WERI-Rb-1 (cell line): Measurements from ENCODE around the gene MOGAT1.
"Not testable (repeated sequence)": the region's sequence is repeated elsewhere in the genome, so short reads cannot be mapped to it uniquely, and the experiment has no call there.

Source experiments
- DNase-seq: peaks from one replicate; pipeline ENCODE4 v3.0.0-alpha.2; 2020
- H3K27ac ChIP-seq: fragments of 250-450 bp; sonication (Bioruptor Pico); 2 replicates; pipeline ENCODE4 v1.5.1; 2020; ENCODE audit warnings: mild to moderate bottlenecking, moderate library complexity
- H3K27me3 ChIP-seq: fragments of 250-450 bp; sonication (Bioruptor Pico); 2 replicates; pipeline ENCODE4 v1.5.1; 2021; ENCODE audit warnings: mild to moderate bottlenecking, low read depth, moderate library complexity; ENCODE audit not compliant: insufficient read depth, severe bottlenecking
- H3K36me3 ChIP-seq: fragments of 250-450 bp; sonication (Bioruptor Pico); 2 replicates; pipeline ENCODE4 v1.5.1; 2020; ENCODE audit warnings: mild to moderate bottlenecking, moderate library complexity
- H3K4me3 ChIP-seq: 2 replicates; pipeline ENCODE4 v1.5.1; 2011; ENCODE audit warnings: low read depth, mild to moderate bottlenecking, control low read depth, low read length
- H3K9me3 ChIP-seq: fragments of 250-450 bp; sonication (Bioruptor Pico); 2 replicates; pipeline ENCODE4 v1.5.1; 2021; ENCODE audit warnings: mild to moderate bottlenecking, moderate library complexity; ENCODE audit not compliant: severe bottlenecking
- TF ChIP-seq, protein P1 (sequence below): IDR thresholded peaks from 2 replicates; pipeline ENCODE4 v1.5.1; 2011; ENCODE audit warnings: low read depth, mild to moderate bottlenecking, control low read depth, inconsistent platforms, low read length

MOGAT1 gene

DNA sequence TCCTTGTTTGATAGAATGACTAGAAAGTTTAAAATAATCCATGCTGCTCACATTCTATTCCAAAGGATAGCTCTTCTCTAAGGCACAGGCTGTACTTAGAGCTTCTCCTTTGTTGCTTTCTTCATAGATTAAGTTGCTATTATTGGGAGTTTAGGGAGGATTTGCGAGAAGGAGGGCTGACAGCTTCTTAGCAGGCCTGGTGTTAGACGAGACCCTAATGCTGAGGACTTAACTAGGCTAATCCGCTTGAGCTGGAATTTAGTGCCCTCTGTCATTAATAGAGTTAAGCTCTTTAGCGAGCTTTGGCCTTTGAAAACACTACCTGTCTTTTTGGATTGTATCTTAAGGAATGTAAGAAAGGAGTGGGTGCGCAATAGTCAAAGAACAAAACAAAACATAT lies 81.3 kb downstream of the MOGAT1 start:
- peak; percentile 78 for DNase-seq
- no peaks in the 10 kb centered on the region for H3K36me3 ChIP-seq
- H3K4me3 ChIP-seq, result no peak overlapping the region
- peaks cover 43% of the 10 kb centered on the region for H3K27me3 ChIP-seq
- no peak overlapping the region for H3K27ac ChIP-seq
- no peaks in the 10 kb centered on the region for H3K9me3 ChIP-seq
- TF ChIP-seq, protein P1, sequence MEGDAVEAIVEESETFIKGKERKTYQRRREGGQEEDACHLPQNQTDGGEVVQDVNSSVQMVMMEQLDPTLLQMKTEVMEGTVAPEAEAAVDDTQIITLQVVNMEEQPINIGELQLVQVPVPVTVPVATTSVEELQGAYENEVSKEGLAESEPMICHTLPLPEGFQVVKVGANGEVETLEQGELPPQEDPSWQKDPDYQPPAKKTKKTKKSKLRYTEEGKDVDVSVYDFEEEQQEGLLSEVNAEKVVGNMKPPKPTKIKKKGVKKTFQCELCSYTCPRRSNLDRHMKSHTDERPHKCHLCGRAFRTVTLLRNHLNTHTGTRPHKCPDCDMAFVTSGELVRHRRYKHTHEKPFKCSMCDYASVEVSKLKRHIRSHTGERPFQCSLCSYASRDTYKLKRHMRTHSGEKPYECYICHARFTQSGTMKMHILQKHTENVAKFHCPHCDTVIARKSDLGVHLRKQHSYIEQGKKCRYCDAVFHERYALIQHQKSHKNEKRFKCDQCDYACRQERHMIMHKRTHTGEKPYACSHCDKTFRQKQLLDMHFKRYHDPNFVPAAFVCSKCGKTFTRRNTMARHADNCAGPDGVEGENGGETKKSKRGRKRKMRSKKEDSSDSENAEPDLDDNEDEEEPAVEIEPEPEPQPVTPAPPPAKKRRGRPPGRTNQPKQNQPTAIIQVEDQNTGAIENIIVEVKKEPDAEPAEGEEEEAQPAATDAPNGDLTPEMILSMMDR, result no peak

GRCh38 chr2:222753251-222753824 lies 81.9 kb downstream of the MOGAT1 start:
- Histone ChIP-seq H3K4me3 (no peak overlapping the region), H3K36me3 (no peaks in the 10 kb centered on the region), H3K27me3 (peaks cover 43% of the 10 kb centered on the region), H3K27ac (no peak overlapping the region), H3K9me3 (no peaks in the 10 kb centered on the region)
- peak; percentile 9 for DNase-seq
- TF ChIP-seq, protein P1, result no peak

DNA sequence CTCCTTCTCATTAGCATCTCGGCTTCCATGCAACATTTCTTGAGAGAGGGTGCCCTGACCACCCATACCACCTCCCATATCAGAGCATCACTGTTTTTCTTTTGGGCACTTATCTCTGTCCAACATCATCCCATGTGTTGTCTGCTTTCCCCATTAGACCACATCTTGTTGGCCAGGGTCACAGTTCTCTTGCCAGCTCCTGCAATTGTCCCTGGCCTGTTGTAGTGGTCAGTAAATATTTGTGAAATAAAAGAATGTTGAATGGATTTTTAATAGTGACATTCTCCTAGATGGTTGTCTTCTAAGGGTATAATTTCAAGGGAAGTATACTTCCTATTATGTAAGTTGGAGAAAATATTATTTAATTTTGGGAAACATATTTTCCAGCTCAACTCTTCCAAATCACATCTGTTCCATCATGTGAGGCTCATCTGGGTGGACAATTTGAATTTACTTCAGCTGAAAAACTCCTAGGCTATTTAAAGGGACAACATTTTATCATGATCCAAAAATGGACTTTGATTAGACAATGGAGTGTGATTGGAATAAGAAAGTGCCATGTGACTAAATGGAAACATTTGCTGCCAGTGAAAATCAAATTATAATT lies 83.0 kb downstream of the MOGAT1 start:
- H3K4me3 ChIP-seq, result no peak overlapping the region
- TF ChIP-seq, protein P1, result no peak
- H3K27ac ChIP-seq, result no peak overlapping the region
- no peak for DNase-seq
- H3K27me3 ChIP-seq, result peaks cover 43% of the 10 kb centered on the region
- no peaks in the 10 kb centered on the region for H3K36me3 ChIP-seq
- H3K9me3 ChIP-seq, result no peaks in the 10 kb centered on the region

DNA sequence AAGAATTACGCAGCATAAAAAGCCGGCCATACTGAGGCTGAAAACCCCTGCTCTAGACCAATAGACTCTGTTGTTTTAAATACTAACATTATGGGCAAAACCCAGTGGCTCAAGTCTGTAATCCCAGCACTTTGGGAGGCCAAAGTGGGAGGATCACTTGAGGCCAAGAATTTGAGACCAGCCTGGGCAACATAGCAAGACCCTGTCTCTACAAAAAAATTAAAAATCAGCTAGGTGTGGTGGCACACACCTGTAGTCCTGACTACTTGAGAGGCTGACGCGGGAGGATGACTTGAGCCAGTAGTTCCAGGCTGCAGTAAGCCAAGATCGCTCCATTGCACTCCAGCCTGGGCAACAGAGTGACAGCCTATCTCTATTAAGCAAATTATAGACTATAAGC lies 84.1 kb downstream of the MOGAT1 start:
- not testable (repeated sequence) for DNase-seq, H3K9me3 ChIP-seq, H3K36me3 ChIP-seq, H3K4me3 ChIP-seq, H3K27ac ChIP-seq
- H3K27me3 ChIP-seq, result peaks cover 37% of the 10 kb centered on the region

DNA sequence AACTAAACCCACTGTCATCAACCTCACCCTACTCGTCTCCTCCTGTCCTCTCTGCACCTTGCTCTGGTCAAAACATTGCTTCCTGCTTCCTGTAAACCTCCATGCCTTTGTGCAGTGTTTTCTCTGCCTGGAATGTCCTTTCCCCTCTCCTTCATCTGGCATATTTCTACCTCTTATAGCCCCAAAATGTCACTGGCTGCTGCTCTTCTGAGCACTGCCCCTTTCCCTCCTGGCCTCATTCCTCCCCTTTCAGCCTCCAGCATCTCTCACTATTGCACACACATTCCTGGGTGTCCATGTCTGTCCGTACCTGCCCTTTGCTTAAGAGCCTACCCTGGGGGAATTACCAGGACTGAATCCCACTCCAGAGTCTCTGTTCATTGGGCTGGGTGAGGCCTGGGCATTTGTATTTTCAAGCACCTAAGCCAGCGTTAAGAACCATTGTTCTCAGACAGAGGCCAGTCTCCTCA lies 84.9 kb downstream of the MOGAT1 start:
- no peaks in the 10 kb centered on the region for H3K9me3 ChIP-seq
- H3K27ac ChIP-seq, result no peak overlapping the region
- no peak overlapping the region for H3K4me3 ChIP-seq
- TF ChIP-seq, protein P1, result no peak
- H3K36me3 ChIP-seq, result no peaks in the 10 kb centered on the region
- no peak for DNase-seq
- peaks cover 31% of the 10 kb centered on the region for H3K27me3 ChIP-seq

DNA sequence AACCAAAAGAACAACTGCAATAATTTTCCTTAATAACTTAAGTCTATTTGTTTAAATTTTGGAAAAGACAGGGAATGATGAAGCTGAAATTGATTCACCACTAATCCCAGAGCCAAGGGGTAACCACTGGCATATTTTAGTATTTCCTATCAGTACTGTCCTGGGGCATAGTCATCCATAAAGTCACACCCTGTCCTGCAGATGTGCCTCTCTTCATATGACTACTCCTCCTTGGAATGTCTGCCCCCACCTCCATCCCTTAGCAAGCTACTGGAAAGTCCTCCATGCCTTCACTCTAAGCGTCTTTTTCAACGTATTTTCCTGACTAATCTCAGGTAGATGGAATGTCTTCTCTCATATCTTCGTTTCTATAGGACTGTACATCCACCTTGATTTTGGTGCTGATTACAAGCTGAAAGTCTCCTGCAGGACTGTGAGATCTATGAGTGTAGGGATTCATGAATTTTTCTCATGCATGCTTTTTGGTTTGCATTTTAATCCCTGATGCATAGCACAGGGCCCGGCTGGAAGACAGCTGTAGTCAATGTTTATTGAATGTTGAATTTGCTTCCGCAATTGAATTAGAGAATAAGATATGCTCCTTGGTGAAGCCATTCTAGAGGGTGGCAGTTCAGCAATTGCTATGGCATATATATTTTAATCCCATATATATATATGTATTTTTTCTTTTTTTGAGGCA lies 85.6 kb downstream of the MOGAT1 start:
- Histone ChIP-seq H3K36me3 (no peaks in the 10 kb centered on the region), H3K27me3 (peaks cover 28% of the 10 kb centered on the region), H3K4me3 (no peak overlapping the region), H3K9me3 (no peaks in the 10 kb centered on the region), H3K27ac (no peak overlapping the region)
- DNase-seq, result no peak
- TF ChIP-seq, protein P1, result no peak
